ENCODE measurements around the gene KRIT1.

KRIT1 gene

GRCh38 chr7:92245487-92246359 is at the start of gene KRIT1, which contains the start of gene ANKIB1:
Gene KRIT1 (minus strand): TSS chr7:92245914. CDS start chr7:92242135, 3,779 bp downstream.
Gene ANKIB1 (plus strand): TSS chr7:92245974. CDS start chr7:92294979, 49,005 bp downstream.
- H3K36me3 Mint-ChIP-seq = no peaks in the 10 kb centered on the region

GRCh38 chr7:92295391-92295790 is 49.7 kb upstream of the KRIT1 start:
- Mint-ChIP-seq H3K9me3 (no peaks in the 10 kb centered on the region), H3K27ac (no peak overlapping the region), H3K4me1 (peaks cover 8% of the 10 kb centered on the region), H3K27me3 (no peaks in the 10 kb centered on the region), H3K4me3 (no peak overlapping the region), H3K36me3 (peaks cover 19% of the 10 kb centered on the region)
- DNase-seq (ENCODE audit: low spot score in 2 of 2) = no peak
- ATAC-seq (ENCODE audit: low read depth) = no peak

More at GRCh38 chr7:92245487-92246359, at the start of gene KRIT1, which contains the start of gene ANKIB1:
- Mint-ChIP-seq H3K9me3 (no peaks in the 10 kb centered on the region), H3K4me3 (peak within 1 kb of the TSS; percentile 98), H3K27me3 (no peaks in the 10 kb centered on the region), H3K4me1 (peaks cover 25% of the 10 kb centered on the region), H3K27ac (peak within 1 kb of the TSS; percentile 100)
- peak; percentile 85 for ATAC-seq (ENCODE audit: low read depth)
- peak; percentile 77 to 83 for DNase-seq (ENCODE audit: low spot score in 2 of 2)

GRCh38 chr7:92293896-92294590 is 48.3 kb upstream of the KRIT1 start:
- no peaks in the 10 kb centered on the region for H3K9me3 Mint-ChIP-seq
- no peak for DNase-seq (ENCODE audit: low spot score in 2 of 2)
- no peaks in the 10 kb centered on the region for H3K27me3 Mint-ChIP-seq
- peaks cover 17% of the 10 kb centered on the region for H3K4me1 Mint-ChIP-seq
- H3K4me3 Mint-ChIP-seq = no peak overlapping the region
- no peak for ATAC-seq (ENCODE audit: low read depth)
- peaks cover 18% of the 10 kb centered on the region for H3K36me3 Mint-ChIP-seq
- peak overlapping the region; percentile 25 for H3K27ac Mint-ChIP-seq

- H3K27me3 Mint-ChIP-seq = no peaks in the 10 kb centered on the region
- DNase-seq (ENCODE audit: low spot score in 2 of 2) = no peak
- no peak for ATAC-seq (ENCODE audit: low read depth)
- H3K36me3 Mint-ChIP-seq = peaks cover 14% of the 10 kb centered on the region
- no peak overlapping the region for H3K4me3 Mint-ChIP-seq
- H3K9me3 Mint-ChIP-seq = no peaks in the 10 kb centered on the region
- H3K27ac Mint-ChIP-seq = no peak overlapping the region
- H3K4me1 Mint-ChIP-seq = peaks cover 17% of the 10 kb centered on the region
Observed at GRCh38 chr7:92292981-92293380, 47.3 kb upstream of the KRIT1 start.

GRCh38 chr7:92289321-92289720 is 43.6 kb upstream of the KRIT1 start:
- no peak for ATAC-seq (ENCODE audit: low read depth)
- peaks cover 24% of the 10 kb centered on the region for H3K4me1 Mint-ChIP-seq

GRCh38 chr7:92282930-92283329 is 37.2 kb upstream of the KRIT1 start:
- no peak overlapping the region for H3K4me3 Mint-ChIP-seq
- H3K27me3 Mint-ChIP-seq = no peaks in the 10 kb centered on the region
- H3K27ac Mint-ChIP-seq = no peak overlapping the region
- ATAC-seq (ENCODE audit: low read depth) = no peak
- peaks cover 9% of the 10 kb centered on the region for H3K4me1 Mint-ChIP-seq
- no peak for DNase-seq (ENCODE audit: low spot score in 2 of 2)
- peaks cover 14% of the 10 kb centered on the region for H3K36me3 Mint-ChIP-seq
- H3K9me3 Mint-ChIP-seq = peaks cover 5% of the 10 kb centered on the region

More at GRCh38 chr7:92289321-92289720, 43.6 kb upstream of the KRIT1 start:
- DNase-seq (ENCODE audit: low spot score in 2 of 2) = no peak
- Mint-ChIP-seq H3K4me3 (no peak overlapping the region), H3K36me3 (no peaks in the 10 kb centered on the region), H3K27me3 (no peaks in the 10 kb centered on the region), H3K27ac (no peak overlapping the region), H3K9me3 (peaks cover 2% of the 10 kb centered on the region)

- Mint-ChIP-seq H3K9me3 (peaks cover 3% of the 10 kb centered on the region), H3K27me3 (no peaks in the 10 kb centered on the region), H3K4me3 (no peak overlapping the region), H3K27ac (peak overlapping the region; percentile 31), H3K36me3 (peaks cover 14% of the 10 kb centered on the region), H3K4me1 (peaks cover 11% of the 10 kb centered on the region)
- no peak for ATAC-seq (ENCODE audit: low read depth)
- DNase-seq (ENCODE audit: low spot score in 2 of 2) = no peak
Observed at GRCh38 chr7:92282221-92282814, 36.6 kb upstream of the KRIT1 start.

- Mint-ChIP-seq H3K36me3 (peaks cover 14% of the 10 kb centered on the region), H3K4me1 (peaks cover 17% of the 10 kb centered on the region), H3K9me3 (peaks cover 3% of the 10 kb centered on the region), H3K4me3 (no peak overlapping the region), H3K27me3 (no peaks in the 10 kb centered on the region), H3K27ac (no peak overlapping the region)
- DNase-seq (ENCODE audit: low spot score in 2 of 2) = no peak
- ATAC-seq (ENCODE audit: low read depth) = no peak
Observed at GRCh38 chr7:92281031-92281430, 35.3 kb upstream of the KRIT1 start.

- DNase-seq (ENCODE audit: low spot score in 2 of 2) = no peak
- ATAC-seq (ENCODE audit: low read depth) = no peak
- Mint-ChIP-seq H3K4me3 (no peak overlapping the region), H3K9me3 (peaks cover 3% of the 10 kb centered on the region), H3K4me1 (peaks cover 19% of the 10 kb centered on the region), H3K27me3 (no peaks in the 10 kb centered on the region), H3K36me3 (peaks cover 14% of the 10 kb centered on the region), H3K27ac (no peak overlapping the region)
Observed at GRCh38 chr7:92279396-92280031, 33.8 kb upstream of the KRIT1 start.

GRCh38 chr7:92276460-92276864 is 30.7 kb upstream of the KRIT1 start:
- no peaks in the 10 kb centered on the region for H3K27me3 Mint-ChIP-seq
- no peak overlapping the region for H3K4me3 Mint-ChIP-seq
- DNase-seq (ENCODE audit: low spot score in 2 of 2) = no peak
- H3K4me1 Mint-ChIP-seq = peaks cover 19% of the 10 kb centered on the region
- peak overlapping the region; percentile 60 for H3K27ac Mint-ChIP-seq
- H3K36me3 Mint-ChIP-seq = peaks cover 11% of the 10 kb centered on the region
- ATAC-seq (ENCODE audit: low read depth) = peak; percentile 71
- peaks cover 3% of the 10 kb centered on the region for H3K9me3 Mint-ChIP-seq

- Mint-ChIP-seq H3K4me3 (no peak overlapping the region), H3K27me3 (no peaks in the 10 kb centered on the region), H3K4me1 (peaks cover 17% of the 10 kb centered on the region), H3K27ac (no peak overlapping the region), H3K9me3 (no peaks in the 10 kb centered on the region), H3K36me3 (peaks cover 5% of the 10 kb centered on the region)
- ATAC-seq (ENCODE audit: low read depth) (no peak), DNase-seq (ENCODE audit: low spot score in 2 of 2) (no peak)
Observed at GRCh38 chr7:92275327-92275726, 29.6 kb upstream of the KRIT1 start.

- DNase-seq (ENCODE audit: low spot score in 2 of 2) = no peak
Observed at GRCh38 chr7:92268921-92269320, 23.2 kb upstream of the KRIT1 start.

GRCh38 chr7:92266415-92267241 is 20.9 kb upstream of the KRIT1 start:
- no peak for ATAC-seq (ENCODE audit: low read depth)
- H3K9me3 Mint-ChIP-seq = no peaks in the 10 kb centered on the region
- no peak overlapping the region for H3K27ac Mint-ChIP-seq
- DNase-seq (ENCODE audit: low spot score in 2 of 2) = no peak
- no peak overlapping the region for H3K4me3 Mint-ChIP-seq
- no peaks in the 10 kb centered on the region for H3K27me3 Mint-ChIP-seq
- H3K4me1 Mint-ChIP-seq = peaks cover 1% of the 10 kb centered on the region
- peaks cover 4% of the 10 kb centered on the region for H3K36me3 Mint-ChIP-seq

More at GRCh38 chr7:92268921-92269320, 23.2 kb upstream of the KRIT1 start:
- H3K27ac Mint-ChIP-seq = no peak overlapping the region
- peaks cover 2% of the 10 kb centered on the region for H3K4me1 Mint-ChIP-seq
- no peaks in the 10 kb centered on the region for H3K9me3 Mint-ChIP-seq
- no peak for ATAC-seq (ENCODE audit: low read depth)
- H3K36me3 Mint-ChIP-seq = peaks cover 4% of the 10 kb centered on the region
- no peak overlapping the region for H3K4me3 Mint-ChIP-seq
- H3K27me3 Mint-ChIP-seq = no peaks in the 10 kb centered on the region

Measured in memory B cell (primary cell).